ENCODE results near the gene MVB12B.

The MVB12B gene

GRCh38 chr9:126411225-126411947 lies 84.8 kb downstream of the MVB12B start:
- DNase-seq: no peak

- DNase-seq: no peak
These were observed 85.3 kb downstream of the MVB12B start for GRCh38 chr9:126411948-126412284.

- no peak for DNase-seq
These were observed 86.3 kb downstream of the MVB12B start for GRCh38 chr9:126412905-126413304.

- DNase-seq: no peak
These were observed 86.9 kb downstream of the MVB12B start for GRCh38 chr9:126413391-126414068.

GRCh38 chr9:126415741-126416370 lies 89.2 kb downstream of the MVB12B start:
- DNase-seq: no peak

GRCh38 chr9:126417043-126417442 lies 90.4 kb downstream of the MVB12B start:
- DNase-seq: no peak

- DNase-seq: no peak
These were observed 91.1 kb downstream of the MVB12B start for GRCh38 chr9:126417684-126418083.

- no peak for DNase-seq
These were observed 92.0 kb downstream of the MVB12B start for GRCh38 chr9:126418608-126419007.

GRCh38 chr9:126419475-126419874 lies 92.8 kb downstream of the MVB12B start:
- no peak for DNase-seq

GRCh38 chr9:126420135-126420534 lies 93.5 kb downstream of the MVB12B start:
- no peak for DNase-seq

- no peak for DNase-seq
These were observed 94.3 kb downstream of the MVB12B start for GRCh38 chr9:126420643-126421564.

GRCh38 chr9:126421567-126422428 lies 95.2 kb downstream of the MVB12B start:
- DNase-seq: no peak

GRCh38 chr9:126423142-126423915 lies 96.7 kb downstream of the MVB12B start:
- no peak for DNase-seq

GRCh38 chr9:126423916-126424185 lies 97.2 kb downstream of the MVB12B start:
- DNase-seq: no peak

GRCh38 chr9:126424511-126424910 lies 97.9 kb downstream of the MVB12B start:
- no peak for DNase-seq

GRCh38 chr9:126428534-126429175 lies 102.0 kb downstream of the MVB12B start:
- no peak for DNase-seq

- DNase-seq: no peak
These were observed 102.6 kb downstream of the MVB12B start for GRCh38 chr9:126429190-126429589.

- no peak for DNase-seq
These were observed 103.5 kb downstream of the MVB12B start for GRCh38 chr9:126430124-126430523.

GRCh38 chr9:126431077-126431742 lies 104.6 kb downstream of the MVB12B start:
- DNase-seq: no peak

- DNase-seq: no peak
These were observed 106.0 kb downstream of the MVB12B start for GRCh38 chr9:126432659-126433058.
